D341Med (cell line): ENCODE data around the gene NEK7.
A peak's percentile ranks its signal among the peaks of the same experiment; 100 is the strongest.
"Not testable (repeated sequence)": the region's sequence is repeated elsewhere in the genome, so short reads cannot be mapped to it uniquely, and the experiment has no call there.

Experiments
- DNase-seq: peaks from one replicate; pipeline ENCODE4 v3.0.0; 2012; ENCODE audit warnings: low spot score

Gene NEK7

DNA sequence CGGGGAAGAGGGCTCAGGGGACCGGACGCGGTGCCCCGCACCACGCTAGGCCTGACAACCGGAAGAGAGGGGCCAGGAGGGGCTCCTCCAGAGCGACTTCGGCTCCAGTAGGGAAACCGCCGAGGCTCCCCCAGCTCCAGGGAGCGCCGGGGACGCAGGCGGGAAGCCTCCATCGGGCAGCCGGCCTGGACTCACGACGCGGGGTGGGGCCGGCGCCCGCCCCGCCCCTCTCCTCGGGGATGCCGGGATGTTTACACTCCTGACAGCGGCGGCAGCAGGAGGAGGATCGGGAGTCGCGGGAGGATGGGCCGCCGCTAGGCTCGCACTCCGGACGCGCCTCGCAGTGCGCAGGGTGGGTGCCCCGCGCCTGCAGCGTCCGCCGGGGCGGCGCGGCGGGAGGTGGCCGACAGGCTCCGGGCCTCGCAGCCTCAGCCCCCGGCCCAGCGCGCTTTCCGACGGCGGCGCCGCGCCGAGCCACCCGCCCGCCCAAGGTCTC, at the start of gene NEK7:
NEK7 (plus strand) TSS at position 254 of the 496 bp plus-strand sequence. CDS start 75,583 bp downstream, outside the sequence.
- DNase-seq, result peak; percentile 93

GRCh38 chr1:198107091-198107501, 49.7 kb upstream of the NEK7 start:
- DNase-seq, result no peak

- no peak for DNase-seq
Observed at GRCh38 chr1:198108636-198109370, 48.0 kb upstream of the NEK7 start.

GRCh38 chr1:198109371-198109715, 47.5 kb upstream of the NEK7 start:
- no peak for DNase-seq

DNA sequence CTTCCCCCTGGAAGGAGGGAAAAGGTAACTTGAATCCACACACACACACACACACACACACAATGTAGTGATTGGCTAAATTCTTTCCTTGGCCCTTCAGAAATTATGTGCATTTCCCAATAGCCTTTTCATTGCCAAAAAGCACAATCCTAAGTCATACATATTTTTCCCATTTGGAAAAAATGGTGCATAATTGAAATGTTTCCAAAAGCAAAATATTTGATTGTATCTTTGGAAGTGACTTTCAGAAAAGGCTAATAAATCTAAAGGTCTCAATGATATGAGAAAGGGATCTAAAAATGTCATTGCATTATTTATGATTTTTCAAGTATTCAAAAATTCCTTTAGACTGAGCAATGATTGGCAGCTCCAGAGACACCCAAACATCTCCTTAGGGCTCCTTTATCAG, 43.5 kb upstream of the NEK7 start:
- no peak for DNase-seq

GRCh38 chr1:198116069-198116468, 40.7 kb upstream of the NEK7 start:
- no peak for DNase-seq

GRCh38 chr1:198116469-198116868, 40.3 kb upstream of the NEK7 start:
- no peak for DNase-seq

GRCh38 chr1:198117267-198117666, 39.5 kb upstream of the NEK7 start:
- DNase-seq, result no peak

GRCh38 chr1:198118134-198118533, 38.7 kb upstream of the NEK7 start:
- no peak for DNase-seq

DNA sequence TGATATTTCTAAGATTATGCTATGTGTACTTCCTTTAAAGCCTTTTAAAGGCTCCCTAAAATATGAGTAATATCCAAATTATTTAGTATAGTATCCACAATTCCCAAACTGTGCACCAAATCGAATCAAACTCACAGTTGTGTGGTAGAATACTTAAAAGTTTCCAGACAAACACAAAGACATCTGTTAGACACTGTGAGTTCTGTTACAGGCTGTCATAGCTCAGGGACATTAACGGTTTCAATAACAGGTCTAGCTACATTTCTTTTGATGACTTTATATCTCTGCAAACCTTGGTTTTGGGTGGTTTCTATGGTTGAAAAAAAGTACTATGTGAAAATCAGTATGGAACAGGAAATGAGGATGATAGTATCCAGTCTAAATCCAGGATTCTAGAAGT, 36.9 kb upstream of the NEK7 start:
- no peak for DNase-seq

DNA sequence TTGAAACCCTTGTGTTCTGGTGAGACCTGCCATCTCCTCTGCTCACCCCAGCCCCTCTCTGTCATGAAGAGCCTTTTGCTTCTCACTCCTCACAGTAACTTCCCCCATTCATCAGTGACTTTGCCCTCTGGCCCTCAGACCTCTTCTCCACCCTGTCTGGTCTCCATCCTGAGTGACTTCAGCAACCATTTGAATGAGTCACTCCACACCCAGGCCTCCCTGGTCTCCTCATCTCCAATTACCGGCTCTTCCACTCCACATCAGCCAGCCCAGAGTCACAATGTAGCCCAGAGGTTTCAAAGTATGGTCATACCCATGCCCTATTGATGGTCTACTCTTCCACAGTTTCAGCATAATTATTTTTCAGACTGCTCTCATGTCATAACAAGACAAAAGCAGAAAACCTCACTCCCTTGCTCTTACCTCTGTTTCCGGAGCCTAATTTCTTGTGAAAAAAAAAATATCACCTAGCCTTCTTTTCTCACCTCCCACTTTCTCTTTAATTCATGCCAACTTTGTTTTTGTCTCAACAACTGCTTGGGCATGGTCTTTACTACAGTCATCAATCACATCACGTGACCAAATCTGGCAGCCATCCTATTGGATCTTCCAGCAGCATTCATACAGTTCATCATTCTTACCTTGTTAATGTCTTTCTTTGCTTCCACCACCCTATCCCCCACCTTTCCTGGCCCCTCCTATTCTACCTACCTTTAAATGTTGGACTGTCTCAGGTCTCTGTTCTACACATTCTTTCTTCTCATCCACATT, 35.6 kb upstream of the NEK7 start:
- no peak for DNase-seq

- no peak for DNase-seq
Observed at GRCh38 chr1:198122693-198123092, 34.1 kb upstream of the NEK7 start.

- DNase-seq, result no peak
Observed at GRCh38 chr1:198123133-198123532, 33.7 kb upstream of the NEK7 start.

DNA sequence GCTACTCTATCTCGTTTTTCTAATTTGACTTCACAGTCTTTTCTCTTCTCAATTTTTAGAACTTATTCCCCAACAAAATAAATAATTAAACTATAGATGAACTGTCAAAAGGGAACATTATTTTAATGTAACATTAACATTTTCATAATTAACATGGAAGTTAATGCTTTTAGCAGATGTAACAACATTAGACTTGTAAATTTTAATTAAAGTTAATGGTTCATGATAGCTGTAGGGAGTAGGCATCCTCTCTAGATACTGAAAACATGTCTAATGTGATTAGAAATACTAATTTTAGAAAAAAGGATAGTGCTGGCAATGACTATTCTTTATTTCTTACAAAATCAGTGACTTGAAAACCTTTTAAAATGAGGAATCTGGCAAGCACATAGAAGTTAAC, 32.1 kb upstream of the NEK7 start:
- DNase-seq, result no peak

- DNase-seq, result no peak
Observed at GRCh38 chr1:198125995-198126735, 30.6 kb upstream of the NEK7 start.

DNA sequence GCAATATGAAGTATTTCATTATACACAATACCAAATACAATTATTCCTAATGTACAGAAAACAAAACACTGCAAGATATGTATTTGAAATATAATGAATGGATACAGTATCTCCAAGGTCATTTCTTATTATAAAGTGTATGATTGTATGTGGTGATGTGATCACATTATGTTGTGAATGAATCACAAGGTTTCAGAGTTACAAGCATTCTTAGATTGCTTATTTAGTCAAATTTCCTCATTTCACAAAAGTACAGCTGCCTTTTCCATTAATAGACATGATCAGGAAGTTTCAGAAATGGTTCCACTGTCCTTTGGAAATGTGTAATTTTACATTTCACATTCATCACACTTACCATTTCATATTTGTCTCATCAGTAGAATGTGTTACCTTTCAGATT, 28.3 kb upstream of the NEK7 start:
- DNase-seq, result no peak

GRCh38 chr1:198130053-198130452, 26.7 kb upstream of the NEK7 start:
- DNase-seq, result not testable (repeated sequence)

DNA sequence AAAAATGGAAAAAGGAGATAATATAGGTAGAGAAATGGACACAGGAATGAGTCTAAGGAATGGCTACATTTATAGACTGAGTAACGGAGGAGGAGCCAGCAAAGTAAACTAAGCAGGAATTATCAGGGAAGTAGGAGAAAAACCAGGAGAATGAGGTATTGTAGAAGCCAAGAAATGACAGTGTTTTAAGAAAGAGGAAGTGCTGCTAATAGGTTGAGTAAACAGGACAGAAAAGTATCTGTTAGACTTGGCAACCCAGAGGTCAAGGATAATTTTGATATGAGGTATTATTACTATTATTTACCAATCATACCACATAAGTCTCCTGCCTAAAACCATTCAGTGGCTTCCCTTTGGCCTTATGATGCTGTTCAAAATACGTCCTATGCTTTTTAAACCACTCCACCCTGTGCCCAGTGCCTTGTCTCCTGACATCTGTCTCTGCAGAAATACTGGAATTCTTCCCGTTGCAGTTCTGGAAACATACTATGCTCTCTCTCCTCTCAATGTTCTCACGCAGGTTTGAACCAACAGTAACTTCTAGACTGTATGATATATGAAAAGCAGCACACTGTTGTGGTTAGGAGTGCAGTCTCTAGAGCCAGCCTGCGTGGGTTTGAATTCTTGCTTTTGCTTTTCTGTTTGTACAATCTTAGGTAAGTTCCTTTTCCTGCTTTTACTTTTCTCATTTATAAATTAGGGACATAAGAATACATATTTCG, 24.6 kb upstream of the NEK7 start:
- DNase-seq, result no peak

DNA sequence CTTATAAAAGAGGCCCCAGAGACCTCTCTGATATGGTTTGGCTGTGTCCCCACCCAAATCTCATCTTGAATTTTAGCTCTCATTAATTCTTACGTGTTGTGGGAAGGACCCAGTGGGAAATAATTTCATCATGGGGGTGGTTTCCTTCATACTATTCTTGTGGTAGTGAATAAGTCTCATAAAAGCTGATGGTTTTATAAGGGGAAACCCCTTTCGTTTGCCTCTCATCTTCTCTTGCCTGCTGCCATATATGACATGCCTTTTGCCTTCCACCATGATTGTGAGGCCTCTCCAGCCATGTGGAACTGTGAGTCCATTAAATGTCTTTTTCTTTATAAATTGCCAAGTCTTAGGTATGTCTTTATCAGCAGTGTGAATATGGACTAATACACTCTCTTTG, 22.5 kb upstream of the NEK7 start:
- no peak for DNase-seq

GRCh38 chr1:198135366-198135765, 21.4 kb upstream of the NEK7 start:
- no peak for DNase-seq

GRCh38 chr1:198141668-198142351, 15.0 kb upstream of the NEK7 start:
- no peak for DNase-seq
